GM23338 (cell line): ENCODE results near the gene SRR. TPM values are rescaled to one million over a fixed set of nuclear protein-coding genes. Genes with fewer than 3 reads are reported as not detected.
A peak's percentile ranks its signal among the peaks of the same experiment; 100 is the strongest.

Experiments
- ATAC-seq: fragments of 200-7000 bp; cut with Tn5 transposase; 3 replicates; pipeline ENCODE4 v1.9.1; 2020
- DNase-seq: peaks from one replicate; pipeline ENCODE4 v3.0.0-alpha.2; 2015; ENCODE audit warnings: low spot score
- H2AFZ ChIP-seq: fragments of 200-600 bp; sonication (generic); 2 replicates; pipeline ENCODE4 v1.8.0; 2016; ENCODE audit warnings: antibody characterized with exemption, mild to moderate bottlenecking, moderate library complexity
- H3F3A ChIP-seq: fragments of 200-600 bp; sonication (generic); replicated peaks from 2 replicates; pipeline ENCODE4 v1.8.0; 2017; ENCODE audit warnings: antibody characterized with exemption, mixed run types, low read depth
- H3K27ac ChIP-seq: fragments of 200-600 bp; sonication (generic); 2 replicates; pipeline ENCODE4 v1.6.1; 2016; ENCODE audit warnings: low read depth
- H3K27me3 ChIP-seq: fragments of 200-600 bp; sonication (generic); 2 replicates; pipeline ENCODE4 v1.8.0; 2016; ENCODE audit warnings: mild to moderate bottlenecking, mixed run types, moderate library complexity; ENCODE audit not compliant: insufficient read depth
- H3K36me3 ChIP-seq: fragments of 200-600 bp; sonication (generic); 2 replicates; pipeline ENCODE4 v1.8.0; 2016; ENCODE audit warnings: mild to moderate bottlenecking; ENCODE audit not compliant: insufficient read depth
- H3K4me1 ChIP-seq: fragments of 200-600 bp; sonication (generic); 2 replicates; pipeline ENCODE4 v1.8.0; 2016; ENCODE audit warnings: mild to moderate bottlenecking, moderate library complexity; ENCODE audit not compliant: insufficient read depth
- H3K4me2 ChIP-seq: fragments of 200-600 bp; sonication (generic); 2 replicates; pipeline ENCODE4 v1.7.1; 2017; ENCODE audit warnings: mixed run types
- H3K4me3 ChIP-seq: fragments of 200-600 bp; sonication (generic); 2 replicates; pipeline ENCODE4 v1.6.1; 2016; ENCODE audit warnings: mixed run types
- H3K79me2 ChIP-seq: fragments of 200-600 bp; sonication (generic); replicated peaks from 2 replicates; pipeline ENCODE4 v1.8.0; 2017; ENCODE audit warnings: mild to moderate bottlenecking; ENCODE audit not compliant: insufficient read depth
- H3K9me2 ChIP-seq: fragments of 200-600 bp; sonication (generic); 2 replicates; pipeline ENCODE4 v1.8.0; 2017; ENCODE audit not compliant: insufficient read depth
- H4K20me1 ChIP-seq: fragments of 200-600 bp; sonication (generic); replicated peaks from 2 replicates; pipeline ENCODE4 v1.8.0; 2017; ENCODE audit warnings: mild to moderate bottlenecking; ENCODE audit not compliant: insufficient read depth
- H3K27ac Mint-ChIP-seq: 2 replicates; pipeline ENCODE4 v1.8.0; 2020; ENCODE audit warnings: inconsistent platforms, mild to moderate bottlenecking, moderate library complexity, mixed read lengths
- H3K27me3 Mint-ChIP-seq: 3 replicates; pipeline ENCODE4 v1.8.0; 2022; ENCODE audit warnings: low read depth, mild to moderate bottlenecking, moderate library complexity, mixed read lengths, inconsistent platforms; ENCODE audit not compliant: insufficient read depth, poor library complexity
- H3K36me3 Mint-ChIP-seq: 3 replicates; pipeline ENCODE4 v1.8.0; 2021; ENCODE audit warnings: low read depth, mild to moderate bottlenecking, inconsistent platforms, moderate library complexity, mixed read lengths
- H3K4me1 Mint-ChIP-seq: 3 replicates; pipeline ENCODE4 v1.8.0; 2020; ENCODE audit warnings: mild to moderate bottlenecking, inconsistent platforms, mixed read lengths
- H3K4me3 Mint-ChIP-seq: 3 replicates; pipeline ENCODE4 v1.8.0; 2021; ENCODE audit warnings: moderate library complexity, mild to moderate bottlenecking, inconsistent platforms, mixed read lengths
- H3K9me3 Mint-ChIP-seq: 3 replicates; pipeline ENCODE4 v1.8.0; 2020; ENCODE audit warnings: moderate library complexity, mild to moderate bottlenecking, inconsistent platforms, mixed read lengths
- CTCF ChIP-seq, 2 experiments: fragments of 200-600 bp in 1 of 2; sonication (generic) in 1 of 2; conservative IDR thresholded peaks; 2 replicates each; pipeline versions ENCODE4 v1.5.1 to v1.6.1; 2016 to 2017; ENCODE audit warnings: antibody characterized with exemption in 2 of 2, low read depth in 2 of 2, mild to moderate bottlenecking in 2 of 2, moderate library complexity in 1 of 2
- EZH2 ChIP-seq: fragments of 200-600 bp; sonication (generic); IDR thresholded peaks from one replicate; pipeline ENCODE4 v1.8.0; 2017; ENCODE audit warnings: antibody characterized with exemption, mild to moderate bottlenecking, low read depth; ENCODE audit not compliant: unreplicated experiment
- EZH2phosphoT487 ChIP-seq: fragments of 200-600 bp; sonication (generic); IDR thresholded peaks from one replicate; pipeline ENCODE4 v1.8.1; 2018; ENCODE audit warnings: antibody characterized with exemption; ENCODE audit not compliant: unreplicated experiment
- STAT1 ChIP-seq: IDR thresholded peaks from one replicate; pipeline ENCODE4 v1.6.1; 2016; ENCODE audit warnings: antibody characterized with exemption; ENCODE audit not compliant: unreplicated experiment
- ZNF462 ChIP-seq: fragments of 250-450 bp; sonication (Bioruptor Pico); IDR thresholded peaks from 2 replicates; pipeline ENCODE4 v1.5.0; 2020; ENCODE audit warnings: mild to moderate bottlenecking, moderate library complexity
- polyA plus RNA-seq: library from polyadenylated mRNA; unstranded; fragments of >200 nt; fragmentation: Nextera tagmentation; extraction: Ambion mirVana; gene quantifications from 2 replicates; pipeline ENCODE4 v1.2.1, GENCODE V29; 2016
- total RNA-seq: library from RNA; depleted of rRNA; stranded (reverse); fragments of >200 nt; shearing (Covaris generic); gene quantifications from 2 replicates; pipeline ENCODE4 v1.2.3, GENCODE V29; 2014

SRR gene
- total and polyA plus RNA-seq, 2 experiments from 2014 or later = 2.8 to 5.4 TPM

GRCh38 chr17:2279707-2280106 is 24.0 kb upstream of the SRR start (continued):
- TF ChIP-seq ZNF462 (CRISPR knock-in tag) = no peak

- no peaks in the 10 kb centered on the region for H3K9me2 ChIP-seq
- peaks cover 46% of the 10 kb centered on the region for H3K36me3 Mint-ChIP-seq
Measured at GRCh38 chr17:2282297-2282873, 21.4 kb upstream of the SRR start.

More at GRCh38 chr17:2282297-2282873, 21.4 kb upstream of the SRR start:
- no peaks in the 10 kb centered on the region for H3K79me2 ChIP-seq
- TF ChIP-seq EZH2phosphoT487 (no peak), STAT1 (no peak), EZH2 (no peak), CTCF (conservative IDR thresholded peaks at IDR 0.05; ENCODE audit: low read depth in 2 of 2) (peak; percentile 40 to 69)
- H3K27ac ChIP-seq = no peak overlapping the region
- H3K4me1 ChIP-seq = no peaks in the 10 kb centered on the region
- no peak overlapping the region for H3K4me3 Mint-ChIP-seq
- DNase-seq (peak; percentile 84), ATAC-seq (peak; percentile 71)
- H3K27me3 Mint-ChIP-seq = peaks cover 3% of the 10 kb centered on the region
- peaks cover 21% of the 10 kb centered on the region for H3K36me3 ChIP-seq
- peaks cover 9% of the 10 kb centered on the region; the same call in 1 of the 2 replicates for H4K20me1 ChIP-seq
- no peaks in the 10 kb centered on the region for H3K9me3 Mint-ChIP-seq
- no peak overlapping the region for H2AFZ ChIP-seq
- H3K4me3 ChIP-seq = no peak overlapping the region
- no peaks in the 10 kb centered on the region for H3K4me1 Mint-ChIP-seq
- no peak overlapping the region for H3K4me2 ChIP-seq
- no peaks in the 10 kb centered on the region for H3K27me3 ChIP-seq
- H3F3A ChIP-seq = peaks cover 16% of the 10 kb centered on the region; the same call in 1 of the 2 replicates
- H3K27ac Mint-ChIP-seq = peak overlapping the region; percentile 18
